ENCODE measurements around the gene RNF224.

The RNF224 gene

DNA sequence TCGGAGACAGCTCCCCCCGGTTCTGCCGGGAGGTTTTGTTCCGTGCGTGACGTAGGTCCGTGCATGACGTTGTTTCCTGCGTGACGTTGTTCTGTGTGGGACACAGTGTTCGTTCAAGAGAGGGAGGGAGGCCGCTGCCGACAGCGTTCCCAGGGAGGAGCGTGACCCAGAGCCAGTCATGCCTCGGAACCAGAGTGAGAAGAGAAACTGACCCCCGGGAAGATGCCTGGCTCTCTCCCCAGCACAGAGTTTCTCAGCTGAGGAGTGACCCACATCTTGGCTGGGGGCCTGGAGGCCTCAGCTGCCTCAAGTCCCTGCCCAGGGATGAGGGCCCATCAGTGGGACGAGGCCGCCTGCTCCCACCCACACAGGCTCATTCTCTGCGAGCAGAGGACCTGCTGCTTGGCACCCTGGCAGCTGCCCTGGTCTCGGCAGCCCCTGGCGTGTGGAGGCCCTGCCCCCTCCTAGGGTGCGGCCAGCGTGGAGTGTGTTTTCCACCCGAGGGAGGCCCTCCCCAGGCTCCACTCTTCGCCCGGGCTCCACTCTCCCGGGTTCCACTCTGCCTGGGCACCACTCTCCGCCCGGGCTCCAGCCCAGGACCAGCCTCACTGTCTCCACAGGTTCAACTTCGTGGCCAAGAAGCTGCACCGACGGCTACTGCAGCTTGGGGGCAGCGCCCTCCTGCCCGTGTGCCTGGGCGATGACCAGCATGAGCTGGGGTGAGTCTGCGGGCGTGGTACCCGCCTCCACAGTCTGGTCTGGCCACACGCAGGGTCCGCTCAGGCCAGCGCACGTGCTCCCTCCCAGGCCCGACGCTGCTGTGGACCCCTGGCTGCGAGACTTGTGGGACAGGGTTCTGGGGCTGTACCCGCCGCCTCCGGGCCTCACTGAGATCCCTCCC, 13.9 kb upstream of the RNF224 start:
- no peak for DNase-seq (ENCODE audit: low read depth in 2 of 2, low spot score in 1 of 2)

DNA sequence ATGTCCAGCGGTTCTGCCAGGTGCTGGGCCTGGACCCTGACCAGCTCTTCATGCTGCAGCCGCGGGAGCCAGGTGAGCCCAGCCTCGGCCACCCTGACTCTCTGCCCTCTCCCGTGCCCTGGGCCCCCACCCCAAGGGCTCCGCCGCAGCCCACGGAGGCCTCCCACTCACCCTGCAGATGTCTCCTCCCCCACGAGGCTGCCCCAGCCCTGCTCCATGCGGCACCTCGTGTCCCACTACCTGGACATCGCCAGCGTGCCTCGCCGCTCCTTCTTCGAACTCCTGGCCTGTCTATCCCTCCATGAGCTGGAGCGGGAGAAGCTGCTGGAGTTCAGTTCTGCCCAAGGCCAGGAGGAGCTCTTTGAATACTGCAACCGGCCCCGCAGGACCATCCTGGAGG, 12.7 kb upstream of the RNF224 start:
- DNase-seq (ENCODE audit: low read depth in 2 of 2, low spot score in 1 of 2), result no peak

DNA sequence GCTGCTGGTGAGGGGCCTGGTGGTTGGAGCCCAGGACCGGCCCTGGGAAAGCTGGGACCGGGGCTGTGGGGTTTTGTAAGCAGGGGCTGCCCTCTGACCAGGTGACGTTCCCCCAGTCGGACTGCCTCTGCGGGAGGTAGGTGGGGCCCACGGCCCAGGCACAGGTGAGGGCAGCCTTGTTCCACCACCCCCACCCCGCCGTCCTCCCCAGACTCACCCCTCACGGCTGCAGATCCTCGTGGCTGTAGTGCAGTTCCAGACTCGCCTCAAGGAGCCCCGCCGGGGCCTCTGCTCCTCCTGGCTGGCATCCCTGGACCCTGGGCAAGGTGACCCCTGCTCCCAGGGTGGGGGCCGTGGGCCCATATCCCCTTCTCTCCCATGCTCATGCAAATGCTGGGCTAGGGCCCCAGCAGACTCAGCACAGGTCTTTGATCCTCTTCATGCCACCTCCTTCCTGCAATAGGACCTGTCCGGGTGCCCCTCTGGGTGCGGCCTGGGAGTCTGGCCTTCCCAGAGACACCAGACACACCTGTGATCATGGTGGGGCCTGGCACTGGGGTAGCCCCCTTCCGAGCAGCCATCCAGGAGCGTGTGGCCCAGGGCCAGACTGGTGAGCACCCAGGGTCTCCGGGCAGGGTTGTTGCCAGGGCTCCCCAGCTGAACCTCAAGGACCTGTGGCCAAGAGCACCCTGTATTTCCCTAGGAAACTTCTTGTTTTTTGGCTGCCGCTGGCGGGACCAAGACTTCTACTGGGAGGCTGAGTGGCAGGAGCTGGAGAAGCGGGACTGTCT, 11.9 kb upstream of the RNF224 start:
- DNase-seq (ENCODE audit: low read depth in 2 of 2, low spot score in 1 of 2), result no peak

DNA sequence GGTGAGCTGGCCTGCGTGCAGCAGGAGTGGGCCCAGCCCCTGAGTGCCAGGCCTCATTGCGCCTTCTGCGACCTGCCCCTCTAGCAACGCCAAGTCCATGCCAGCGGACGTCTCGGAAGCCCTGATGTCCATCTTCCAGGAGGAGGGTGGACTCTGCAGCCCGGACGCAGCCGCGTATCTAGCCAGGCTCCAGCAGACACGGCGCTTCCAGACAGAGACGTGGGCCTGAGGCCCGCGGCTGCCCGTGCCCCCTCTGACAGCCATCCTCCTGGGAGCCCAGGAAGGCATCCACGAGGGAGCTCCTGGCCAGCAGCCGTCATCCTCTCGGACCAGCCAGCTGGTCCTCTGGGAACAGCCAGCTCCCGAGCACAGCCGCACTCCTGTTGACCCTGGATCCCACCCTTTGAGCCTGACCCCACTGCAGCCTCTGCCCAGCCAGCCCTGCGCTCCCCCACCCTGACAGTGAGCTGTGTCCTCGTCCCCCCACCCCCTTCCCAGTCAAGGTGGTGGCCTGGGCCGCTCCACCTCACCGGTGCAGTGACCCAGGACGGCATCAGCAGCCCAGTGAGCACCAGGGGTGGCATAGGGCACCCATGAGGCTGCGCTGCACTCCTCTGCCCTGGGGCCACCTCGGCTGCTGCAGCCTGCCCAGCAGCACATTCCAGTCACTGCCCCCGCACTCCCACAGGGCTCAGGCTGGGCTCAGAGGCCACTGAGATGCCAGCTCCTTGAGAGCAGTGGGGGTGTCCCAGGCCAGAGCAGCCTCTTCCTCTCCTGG, 10.9 kb upstream of the RNF224 start:
- DNase-seq (ENCODE audit: low read depth in 2 of 2, low spot score in 1 of 2), result no peak

DNA sequence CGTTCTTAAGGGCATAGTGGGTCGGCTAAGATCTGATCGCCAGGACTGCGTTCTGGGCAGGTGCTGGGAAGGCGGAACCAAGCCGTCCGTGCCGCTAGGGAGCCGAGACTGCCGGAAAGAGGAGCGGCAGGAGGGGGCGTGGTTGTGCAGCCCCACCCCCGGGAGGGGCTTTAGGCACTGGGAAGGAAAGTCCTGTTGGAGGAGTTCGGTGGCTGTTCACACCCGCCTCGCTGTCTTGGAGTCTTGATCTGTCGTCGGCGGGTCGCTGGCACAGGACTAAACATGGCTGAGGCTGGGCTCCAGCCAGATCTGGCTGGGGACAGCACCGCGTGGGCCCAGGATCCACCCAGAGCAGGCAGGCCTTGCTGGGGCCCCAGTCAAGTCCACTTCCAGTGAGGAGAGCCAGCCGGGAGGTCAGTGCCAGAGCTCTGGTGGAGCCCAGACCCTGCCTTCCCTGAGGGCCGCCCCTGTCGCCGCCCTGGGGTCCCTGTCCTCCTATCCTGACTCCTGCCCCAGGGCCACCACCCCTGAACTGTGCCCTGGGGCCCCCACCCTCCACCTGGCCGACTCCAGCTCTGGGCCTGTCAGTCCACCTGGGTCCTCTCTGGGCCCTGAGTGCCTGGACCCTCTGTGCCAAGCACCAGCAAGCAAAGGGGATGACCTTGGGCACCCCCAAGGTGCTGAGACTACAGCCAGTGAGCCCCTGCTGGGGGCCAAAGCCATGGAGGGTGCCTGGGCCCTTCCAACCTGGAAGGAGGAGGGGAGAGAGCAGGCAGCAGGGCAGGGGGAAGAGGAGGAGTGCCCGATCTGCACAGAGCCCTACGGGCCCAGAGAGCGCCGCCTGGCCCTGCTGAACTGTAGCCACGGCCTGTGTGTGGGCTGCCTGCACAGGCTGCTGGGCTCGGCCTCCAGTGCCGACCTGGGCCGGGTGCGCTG, 9.8 kb upstream of the RNF224 start:
- no peak for DNase-seq (ENCODE audit: low read depth in 2 of 2, low spot score in 1 of 2)

DNA sequence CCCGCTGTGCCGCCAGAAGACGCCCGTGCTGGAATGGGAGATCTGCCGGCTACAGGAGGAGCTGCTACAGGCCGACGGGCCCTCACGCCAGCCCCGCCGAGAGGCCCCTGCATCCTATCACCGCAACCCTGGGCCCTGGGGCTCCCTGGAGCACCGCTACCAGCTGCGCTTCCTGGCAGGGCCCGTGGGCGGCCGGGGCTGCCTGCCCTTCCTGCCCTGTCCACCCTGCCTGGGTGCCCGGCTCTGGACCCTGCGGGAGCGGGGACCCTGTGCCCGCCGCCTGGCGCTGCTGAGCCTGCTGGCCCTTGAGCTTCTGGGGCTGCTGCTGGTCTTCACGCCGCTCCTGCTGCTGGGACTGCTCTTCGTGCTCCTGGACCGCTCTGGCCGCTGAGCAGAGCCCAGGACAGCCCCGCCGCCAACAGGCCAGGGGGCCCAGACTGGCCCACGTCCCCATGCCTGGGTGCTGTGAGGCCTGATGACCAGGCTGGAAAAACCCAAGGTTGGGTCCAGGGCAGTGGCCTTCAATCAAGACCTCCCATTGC, 9.0 kb upstream of the RNF224 start:
- no peak for DNase-seq (ENCODE audit: low read depth in 2 of 2, low spot score in 1 of 2)

DNA sequence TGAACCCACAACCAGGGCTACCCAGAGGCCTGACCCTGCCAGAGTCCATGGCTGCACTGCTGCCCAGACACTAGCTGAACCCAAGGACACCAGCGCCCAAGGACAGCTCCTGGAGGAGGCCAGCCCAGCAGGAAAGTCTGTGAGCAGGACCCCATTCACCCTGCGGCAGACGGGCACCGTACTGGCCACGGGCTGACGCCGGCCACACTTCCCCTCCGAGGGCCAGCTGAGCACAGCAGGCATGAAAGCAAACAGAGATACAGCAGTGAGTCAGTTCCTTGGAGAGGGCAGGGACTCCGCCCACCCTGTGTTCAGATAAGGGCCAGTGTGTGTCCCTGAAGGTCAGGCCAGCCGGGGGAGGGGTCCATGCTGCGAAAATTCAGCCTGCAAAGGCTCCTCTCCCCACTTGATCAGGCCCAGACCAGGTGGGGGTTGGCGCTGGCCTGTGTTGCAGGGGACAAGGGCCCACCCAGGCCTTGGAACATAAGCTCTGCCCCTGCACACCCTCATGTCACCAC, 8.5 kb upstream of the RNF224 start:
- DNase-seq (ENCODE audit: low read depth in 2 of 2, low spot score in 1 of 2), result no peak

DNA sequence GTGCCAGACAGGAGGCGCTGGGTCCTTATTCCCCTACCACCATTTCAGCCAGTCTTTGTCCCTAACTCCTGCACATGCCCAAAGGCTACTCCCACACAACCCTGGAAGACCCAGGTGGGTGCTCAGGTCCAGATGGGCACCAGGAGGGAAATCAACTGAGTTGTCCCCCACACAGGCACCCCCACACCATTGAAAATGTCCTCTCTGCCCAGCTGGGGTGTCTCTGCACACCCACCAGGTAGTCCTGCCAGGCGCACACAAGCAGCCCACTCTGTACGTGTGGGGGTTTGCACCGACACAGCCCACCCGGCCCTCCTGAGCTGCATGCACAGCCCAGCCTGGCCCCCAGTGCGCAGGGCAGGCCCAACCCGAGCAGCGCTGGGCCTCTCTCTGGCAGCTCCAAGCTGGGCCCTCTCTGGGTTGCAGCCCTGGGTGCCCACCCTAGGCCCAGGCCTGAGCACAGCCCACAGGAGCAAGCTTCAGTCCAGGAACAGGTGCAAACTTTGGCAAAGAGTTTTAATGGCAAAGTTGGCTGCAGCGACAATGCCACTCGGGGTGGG, 7.5 kb upstream of the RNF224 start:
- DNase-seq (ENCODE audit: low read depth in 2 of 2, low spot score in 1 of 2), result no peak

DNA sequence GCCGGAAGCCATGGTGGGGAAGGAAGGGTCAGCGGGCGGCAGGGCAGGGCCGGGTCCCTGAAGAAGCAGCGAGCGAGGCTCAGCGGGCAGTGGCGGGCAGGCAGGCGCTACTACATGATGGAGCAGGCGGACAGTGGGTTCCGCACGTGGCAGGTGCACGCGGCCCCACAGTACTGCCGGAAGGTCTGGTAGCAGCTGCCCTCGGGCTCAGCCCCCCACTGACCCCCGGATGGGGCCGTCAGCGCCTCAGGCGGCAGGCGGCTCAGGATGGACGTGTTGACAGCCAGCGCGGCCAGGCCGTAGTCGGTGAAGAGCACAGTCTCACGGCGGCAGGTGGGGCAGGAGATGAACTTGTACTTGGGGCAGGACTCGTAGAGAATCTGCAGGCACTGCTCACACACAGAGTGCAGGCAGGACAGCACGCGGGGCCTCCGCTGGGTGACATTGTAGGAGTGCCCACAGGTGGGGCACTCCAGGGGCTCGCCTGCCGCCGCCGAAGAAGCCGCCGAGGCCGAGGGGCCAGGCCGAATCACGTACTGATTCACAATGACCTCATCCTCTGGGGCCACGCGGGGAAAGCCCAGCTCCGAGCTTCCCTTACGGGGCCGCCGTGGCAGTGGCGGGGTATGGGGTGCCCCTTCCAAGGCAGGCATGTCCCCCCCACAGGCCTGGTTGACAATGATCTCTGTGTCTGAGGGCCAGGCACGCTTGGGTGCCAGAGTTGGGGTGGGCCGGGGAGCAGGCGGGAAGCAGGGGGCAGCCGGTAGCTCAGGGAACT, 6.8 kb upstream of the RNF224 start:
- DNase-seq (ENCODE audit: low read depth in 2 of 2, low spot score in 1 of 2), result no peak

DNA sequence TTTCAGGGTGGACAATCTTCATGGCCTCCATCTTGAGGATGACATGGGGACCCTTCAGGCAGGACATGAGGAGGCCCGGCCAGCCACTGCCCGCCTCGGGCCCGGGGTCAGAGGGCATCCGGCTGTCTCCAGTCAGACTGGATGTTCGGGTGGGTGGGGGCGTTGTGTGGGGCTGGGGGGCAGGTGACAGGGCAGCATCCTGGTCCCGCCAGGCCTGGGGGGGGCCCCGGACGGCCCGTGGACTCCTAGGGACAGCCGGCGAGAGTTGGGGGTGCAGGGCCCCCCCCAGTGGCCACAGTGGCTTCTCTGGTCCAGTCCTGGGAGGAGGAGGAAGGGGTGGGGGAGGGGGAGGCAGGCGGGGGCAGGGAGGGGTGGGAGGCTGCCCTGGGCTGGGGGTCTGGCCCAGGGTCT, 6.2 kb upstream of the RNF224 start:
- DNase-seq (ENCODE audit: low read depth in 2 of 2, low spot score in 1 of 2), result no peak

DNA sequence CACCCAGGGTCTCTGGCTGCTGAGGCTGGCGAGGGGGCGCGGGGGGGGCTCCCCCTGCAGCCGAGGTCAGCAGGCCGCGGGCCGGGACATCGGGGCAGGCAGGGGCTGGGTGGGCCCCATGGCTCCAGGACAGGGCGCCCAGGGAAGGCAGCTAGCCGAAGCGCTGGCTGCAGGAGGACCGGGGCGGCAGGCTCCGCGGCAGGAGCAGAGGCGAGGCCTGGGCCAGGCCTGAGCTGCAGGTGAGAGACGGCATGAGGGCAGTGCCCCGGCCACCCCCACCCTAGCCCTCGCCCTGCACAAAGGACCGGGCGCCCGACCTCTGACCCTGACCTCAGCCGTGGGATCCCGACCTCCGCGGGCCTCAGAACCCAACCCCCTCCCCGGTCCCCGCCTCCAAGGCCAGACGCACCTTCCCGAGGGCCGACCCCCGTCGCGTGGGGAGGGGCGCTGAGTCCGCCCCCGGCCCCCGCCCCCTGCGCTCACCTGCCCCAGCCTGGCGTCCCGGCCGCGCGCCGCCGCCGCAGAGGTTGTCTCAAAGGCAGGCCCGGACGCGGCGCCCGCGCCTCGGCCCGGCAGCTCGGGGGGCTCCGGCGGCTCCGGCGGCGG, 5.7 kb upstream of the RNF224 start:
- DNase-seq (ENCODE audit: low read depth in 2 of 2, low spot score in 1 of 2), result no peak

DNA sequence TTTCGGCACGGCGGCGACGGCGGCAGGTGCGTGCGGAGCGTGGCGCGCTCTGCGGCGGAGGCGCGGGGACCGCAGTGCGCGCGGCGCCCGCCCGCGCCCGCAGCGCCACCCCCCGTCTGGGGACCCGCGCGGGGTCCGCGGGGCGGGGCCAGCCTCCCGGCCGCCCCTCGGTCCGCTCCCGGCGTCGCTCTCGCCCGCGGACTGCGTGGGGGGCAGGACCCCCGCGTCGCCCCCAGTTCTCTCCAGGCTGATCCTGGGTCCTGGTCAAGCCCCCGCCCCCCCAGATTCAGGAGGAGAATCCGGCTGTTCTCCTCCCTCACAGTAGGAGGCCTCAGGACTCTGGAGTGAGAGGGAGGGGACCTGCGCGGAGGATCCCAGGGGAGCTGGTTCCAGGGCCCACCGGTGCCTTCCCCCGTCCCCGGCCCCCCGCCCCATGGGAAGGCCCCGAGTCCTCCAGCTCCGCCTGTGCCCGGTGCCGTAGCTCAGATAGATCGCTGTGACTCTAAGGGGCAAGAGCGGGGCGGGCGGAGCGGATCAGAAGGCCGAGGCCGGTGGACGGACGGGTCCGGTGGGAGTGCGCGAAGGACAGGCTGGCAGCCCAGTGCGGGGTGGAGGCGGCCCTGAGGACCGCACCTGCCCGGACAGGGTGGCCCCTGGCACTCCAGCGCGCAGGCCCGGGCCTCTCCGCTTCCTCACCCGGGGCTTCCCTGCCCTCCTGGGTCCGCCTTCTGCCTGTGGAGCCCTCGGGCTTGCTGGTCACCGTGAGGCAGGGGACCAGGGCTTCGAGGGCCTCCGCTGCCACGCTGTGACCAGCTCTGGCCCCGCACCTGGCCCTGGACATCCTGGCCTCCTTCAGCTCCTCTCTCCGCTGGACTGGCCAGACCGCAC, 4.9 kb upstream of the RNF224 start, which contains the start of gene RNF208:
Gene RNF208 (minus strand): TSS at position 51 of the 888 bp plus-strand sequence. CDS start 1,028 bp downstream, outside the sequence.
- no peak for DNase-seq (ENCODE audit: low read depth in 2 of 2, low spot score in 1 of 2)

DNA sequence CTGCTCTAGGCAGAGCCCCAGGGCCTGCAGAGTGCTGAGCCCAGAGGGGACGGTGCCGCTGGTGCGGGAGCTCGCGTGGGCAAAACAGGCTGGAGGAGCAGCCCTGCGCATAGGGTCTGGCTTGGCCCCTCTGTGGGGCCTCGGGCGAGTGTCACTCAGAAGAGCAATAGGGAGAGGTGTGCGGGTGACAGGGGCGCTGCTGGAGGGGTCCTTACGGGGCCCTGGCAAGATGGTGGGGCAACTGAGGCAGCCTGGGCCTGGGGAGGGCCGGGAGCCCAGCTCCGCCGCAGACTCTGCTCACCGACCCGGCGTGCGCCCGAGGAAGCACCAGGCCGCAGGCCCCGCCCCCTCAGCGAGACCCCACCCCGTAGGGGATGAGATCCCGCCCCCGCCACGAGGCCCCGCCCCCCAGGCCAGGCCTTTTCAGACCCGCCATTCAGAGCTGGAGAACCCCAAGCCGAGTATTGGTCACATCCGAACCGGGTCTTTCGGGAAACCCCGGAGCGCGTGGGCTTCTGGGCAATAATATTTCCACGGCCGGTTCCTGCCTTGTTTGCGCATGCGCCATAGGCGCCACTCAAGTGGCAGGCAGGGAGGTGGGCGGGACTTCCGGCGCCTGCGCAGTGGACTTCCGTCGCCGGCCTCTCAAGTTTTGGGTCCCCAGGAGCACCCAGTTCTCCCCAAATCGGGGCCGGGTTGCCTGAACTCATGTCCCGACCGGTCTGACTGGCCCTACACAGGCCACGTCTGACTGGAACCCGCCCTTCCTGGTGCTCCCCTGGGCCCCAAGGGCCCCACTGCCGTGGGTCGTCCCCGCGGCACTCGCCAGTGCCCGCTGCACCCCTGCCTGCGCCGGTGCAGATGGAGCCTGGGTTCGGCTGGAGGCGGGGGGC, 4.0 kb upstream of the RNF224 start:
- peak; percentile 96 to 97 for DNase-seq (ENCODE audit: low read depth in 2 of 2, low spot score in 1 of 2)

DNA sequence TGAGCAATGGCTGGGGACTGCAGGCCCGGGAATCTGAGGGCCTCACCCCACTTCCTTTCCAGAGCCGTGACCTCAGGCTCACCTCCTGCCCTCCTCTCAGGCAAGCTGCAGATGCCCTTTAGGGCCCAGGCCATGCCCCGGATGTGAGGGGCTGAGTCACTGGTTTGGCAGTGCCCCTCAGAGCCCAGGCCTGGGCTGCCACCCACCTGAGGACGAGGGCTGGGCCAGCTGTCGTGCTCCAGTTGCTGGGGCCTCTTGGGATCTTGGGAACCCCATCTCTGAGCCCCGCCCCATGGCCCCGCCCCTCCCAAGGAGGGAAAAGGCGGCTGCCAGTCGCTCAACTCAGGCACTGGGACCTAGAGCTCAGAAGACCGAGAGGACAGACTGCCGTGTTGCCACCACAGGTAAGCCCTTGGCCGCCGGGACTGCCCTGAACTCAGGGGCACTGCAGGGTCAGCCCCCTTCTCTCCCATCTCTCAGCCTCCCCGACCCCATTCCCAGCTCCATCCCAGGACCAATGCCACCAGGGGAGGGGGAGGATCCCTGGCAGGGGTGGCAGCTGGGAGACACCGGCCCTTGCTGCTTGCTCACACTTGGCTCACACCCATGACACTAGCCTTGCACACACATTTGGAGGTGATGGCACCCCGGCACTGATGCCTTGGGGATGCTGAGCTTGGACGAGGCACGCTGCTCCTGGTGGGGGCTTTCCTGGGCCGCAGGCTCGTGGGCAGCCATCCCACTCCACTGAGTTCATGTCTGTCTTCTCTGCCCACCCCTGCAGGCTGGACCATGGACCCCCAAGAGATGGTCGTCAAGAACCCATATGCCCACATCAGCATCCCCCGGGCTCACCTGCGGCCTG, 2.2 kb upstream of the RNF224 start, which contains the start of gene CYSRT1:
Gene CYSRT1 (plus strand): TSS at position 345 of the 865 bp plus-strand sequence. CDS start 448 bp downstream, at position 793.
- no peak for DNase-seq (ENCODE audit: low read depth in 2 of 2, low spot score in 1 of 2)

DNA sequence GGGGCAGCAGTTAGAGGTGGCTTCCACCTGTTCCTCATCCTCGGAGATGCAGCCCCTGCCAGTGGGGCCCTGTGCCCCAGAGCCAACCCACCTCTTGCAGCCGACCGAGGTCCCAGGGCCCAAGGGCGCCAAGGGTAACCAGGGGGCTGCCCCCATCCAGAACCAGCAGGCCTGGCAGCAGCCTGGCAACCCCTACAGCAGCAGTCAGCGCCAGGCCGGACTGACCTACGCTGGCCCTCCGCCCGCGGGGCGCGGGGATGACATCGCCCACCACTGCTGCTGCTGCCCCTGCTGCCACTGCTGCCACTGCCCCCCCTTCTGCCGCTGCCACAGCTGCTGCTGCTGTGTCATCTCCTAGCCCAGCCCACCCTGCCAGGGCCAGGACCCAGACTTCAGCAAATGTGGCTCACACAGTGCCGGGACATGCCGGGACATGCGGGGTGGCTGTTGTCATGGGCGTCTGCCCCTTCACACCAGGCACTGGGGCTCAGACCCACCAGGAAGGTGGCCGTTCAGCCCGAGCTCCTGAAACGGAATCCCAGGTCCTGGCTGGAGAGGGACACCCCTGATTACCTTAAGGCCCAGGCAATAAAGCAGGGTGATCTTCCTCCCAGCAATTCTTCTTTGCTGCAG, 1.5 kb upstream of the RNF224 start:
- DNase-seq (ENCODE audit: low read depth in 2 of 2, low spot score in 1 of 2), result no peak
